CD4-positive, alpha-beta memory T cell (primary cell): ENCODE data around the gene PLXNA2. TPM values are rescaled to one million over a fixed set of nuclear protein-coding genes. Genes with fewer than 3 reads are reported as not detected.

Source experiments
- CTCF ChIA-PET: fragments of 350-600 bp; sonication (Branson Sonifier 250); formaldehyde crosslinking; loops from one replicate; lab custom pipeline; 2021; ENCODE audit warnings: inconsistent platforms; ENCODE audit not compliant: partially characterized antibody; lab: Charles Lee
- POLR2A ChIA-PET: fragments of 350-600 bp; sonication (Branson Sonifier 250); formaldehyde crosslinking; loops from one replicate; lab custom pipeline; 2021; ENCODE audit not compliant: partially characterized antibody; lab: Charles Lee
- DNase-seq, 5 donors: peaks; one replicate each; pipeline versions ENCODE4 v3.0.0 to v3.0.0-alpha.2; 2020 to 2022; ENCODE audit warnings: mixed read lengths in 1 of 5
- H3K27ac ChIP-seq: one replicate; pipeline ENCODE4 v1.7.0; 2013; ENCODE audit warnings: low read depth, low read length
- H3K27me3 ChIP-seq: 2 replicates; pipeline ENCODE4 v1.7.0; 2013; ENCODE audit warnings: mild to moderate bottlenecking, low read length, moderate library complexity; ENCODE audit not compliant: insufficient read depth
- H3K36me3 ChIP-seq: 2 replicates; pipeline ENCODE4 v1.7.0; 2013; ENCODE audit warnings: mild to moderate bottlenecking, low read length, moderate library complexity; ENCODE audit not compliant: insufficient read depth
- H3K4me1 ChIP-seq: 2 replicates; pipeline ENCODE4 v1.7.0; 2013; ENCODE audit warnings: mild to moderate bottlenecking, low read length, moderate library complexity; ENCODE audit not compliant: insufficient read depth
- H3K4me3 ChIP-seq, 2 donors: one replicate each; pipeline ENCODE4 v1.7.0; 2013; ENCODE audit warnings: low read length in 2 of 2, mild to moderate bottlenecking in 1 of 2
- H3K9me3 ChIP-seq, 2 donors: one replicate each; pipeline ENCODE4 v1.7.0; 2013; ENCODE audit warnings: low read length in 2 of 2, control low read depth in 1 of 2; ENCODE audit not compliant: control insufficient read depth in 1 of 2
- H3K27ac Mint-ChIP-seq, 7 donors: one replicate each; pipeline ENCODE4 v1.8.0; 2020 to 2021; ENCODE audit warnings: mixed read lengths in 7 of 7, mild to moderate bottlenecking in 6 of 7, inconsistent platforms in 3 of 7, moderate library complexity in 3 of 7
- H3K27me3 Mint-ChIP-seq, 2 donors: one replicate each; pipeline ENCODE4 v1.8.0; 2020 to 2021; ENCODE audit warnings: mixed read lengths in 2 of 2
- H3K36me3 Mint-ChIP-seq, 2 donors: one replicate each; pipeline ENCODE4 v1.8.0; 2020 to 2021; ENCODE audit warnings: mixed read lengths in 2 of 2, inconsistent platforms in 1 of 2, mild to moderate bottlenecking in 1 of 2
- H3K4me1 Mint-ChIP-seq, 4 donors: one replicate each; pipeline ENCODE4 v1.8.0; 2020 to 2021; ENCODE audit warnings: mixed read lengths in 4 of 4, mild to moderate bottlenecking in 1 of 4
- H3K4me3 Mint-ChIP-seq, 8 donors: one replicate each; pipeline ENCODE4 v1.8.0; 2020 to 2021; ENCODE audit warnings: mixed read lengths in 8 of 8, mild to moderate bottlenecking in 7 of 8, moderate library complexity in 6 of 8, inconsistent platforms in 3 of 8
- H3K9me3 Mint-ChIP-seq, 8 donors: one replicate each; pipeline ENCODE4 v1.8.0; 2020 to 2021; ENCODE audit warnings: mixed read lengths in 8 of 8, mild to moderate bottlenecking in 5 of 8, inconsistent platforms in 3 of 8, moderate library complexity in 1 of 8
- intact Hi-C: fragments of 100-400 bp; cut with micrococcal nuclease; formaldehyde crosslinking; loops from one replicate; pipeline ENCODE4 v1.15.1; 2023
- polyA plus RNA-seq, 2 donors: library from polyadenylated mRNA; unstranded; fragments of 300-500 nt; fragmentation: Illumina TruSeq; gene quantifications; one replicate each; pipeline ENCODE4 v1.2.3, GENCODE V29; 2021
- total RNA-seq, 2 experiments: library from RNA; stranded (reverse); gene quantifications; one replicate each; pipeline ENCODE4 v1.2.3, GENCODE V29; 2021

Gene PLXNA2
- total and polyA plus RNA-seq, 4 experiments from 2014 or later = 0.10 to 4.0 (median 1.8) TPM

- Mint-ChIP-seq H3K9me3 (peaks cover 0 to 3% (median 0%) of the 10 kb centered on the region in 8 donors), H3K4me1 (no peaks in the 10 kb centered on the region), H3K27me3 (peaks cover 15 to 22% of the 10 kb centered on the region in 2 donors), H3K4me3 (no peak overlapping the region), H3K27ac (no peak overlapping the region), H3K36me3 (no peaks in the 10 kb centered on the region)
- intact Hi-C loops = no loop called here
- no peak for DNase-seq
- Histone ChIP-seq H3K36me3 (no peaks in the 10 kb centered on the region), H3K27me3 (no peaks in the 10 kb centered on the region), H3K9me3 (no peaks in the 10 kb centered on the region), H3K27ac (no peak overlapping the region), H3K4me3 (no peak overlapping the region), H3K4me1 (no peaks in the 10 kb centered on the region)
- ChIA-PET POLR2A (no interaction called here), CTCF (no interaction called here)
Observed at GRCh38 chr1:207990455-207990854, 253.7 kb downstream of the PLXNA2 start.

DNA sequence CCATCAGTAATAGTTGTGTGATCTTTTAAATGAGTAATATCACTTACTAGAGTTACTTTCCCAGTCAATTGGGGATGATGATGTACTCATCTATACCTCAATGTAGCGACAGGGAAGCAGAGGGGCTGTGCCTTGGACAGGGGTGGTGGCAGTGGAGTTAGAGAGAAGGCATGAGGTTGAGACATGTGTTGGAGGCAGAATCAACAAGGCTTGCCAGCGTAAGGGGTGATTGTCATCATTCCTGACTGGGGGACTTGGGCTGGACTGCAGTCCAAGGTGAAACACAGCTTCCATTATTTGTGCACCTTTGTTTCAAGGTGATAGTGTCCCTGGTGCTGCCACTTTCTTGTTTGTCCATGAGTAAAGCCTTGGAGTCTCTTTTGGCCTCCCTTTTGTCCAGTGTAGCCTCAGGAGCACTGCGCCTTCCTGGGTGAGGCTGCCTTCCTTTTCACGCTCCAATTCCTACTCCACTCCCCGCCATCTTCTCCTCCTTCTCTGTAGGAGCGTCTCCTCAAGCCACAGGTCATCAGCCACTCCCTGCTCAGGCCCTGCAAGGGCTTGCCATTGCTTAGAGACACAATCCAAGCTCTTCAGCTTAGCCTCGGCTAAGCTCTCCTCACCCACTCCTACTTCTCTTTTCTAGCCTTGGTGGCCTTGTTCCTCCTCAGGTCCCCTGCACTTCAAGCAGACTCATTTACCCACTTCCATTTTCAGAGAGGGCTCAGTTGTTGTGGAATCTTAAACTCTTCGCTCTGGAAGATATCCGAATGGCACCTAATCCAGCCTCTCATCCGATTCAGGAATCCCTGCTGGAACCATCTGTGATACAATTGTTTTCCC is 255.6 kb downstream of the PLXNA2 start:
- ChIA-PET POLR2A (no interaction called here), CTCF (interaction anchor here (0.6 to 0.9 kb wide), 2 partner anchors 9 kb away, joined by 3 read pairs; no protein-coding TSS in a partner anchor)
- Mint-ChIP-seq H3K9me3 (peaks cover 0 to 3% (median 0%) of the 10 kb centered on the region in 8 donors), H3K27me3 (peaks cover 12 to 20% of the 10 kb centered on the region in 2 donors), H3K36me3 (no peaks in the 10 kb centered on the region), H3K27ac (no peak overlapping the region), H3K4me1 (no peaks in the 10 kb centered on the region), H3K4me3 (no peak overlapping the region)
- Histone ChIP-seq H3K27me3 (no peaks in the 10 kb centered on the region), H3K4me1 (no peaks in the 10 kb centered on the region), H3K9me3 (no peaks in the 10 kb centered on the region), H3K27ac (no peak overlapping the region), H3K4me3 (no peak overlapping the region), H3K36me3 (no peaks in the 10 kb centered on the region)
- no peak for DNase-seq
- intact Hi-C loops = no loop called here

GRCh38 chr1:207987164-207987563 is 257.0 kb downstream of the PLXNA2 start:
- H3K4me3 ChIP-seq = no peak overlapping the region
- H3K36me3 ChIP-seq = no peaks in the 10 kb centered on the region
- no peak overlapping the region for H3K27ac ChIP-seq
- POLR2A ChIA-PET = no interaction called here
- Mint-ChIP-seq H3K36me3 (no peaks in the 10 kb centered on the region), H3K4me1 (no peaks in the 10 kb centered on the region), H3K4me3 (no peak overlapping the region), H3K27me3 (peaks cover 19 to 21% of the 10 kb centered on the region in 2 donors), H3K27ac (no peak overlapping the region), H3K9me3 (peaks cover 0 to 3% (median 0%) of the 10 kb centered on the region in 8 donors)
- no peaks in the 10 kb centered on the region for H3K27me3 ChIP-seq
- CTCF ChIA-PET = no interaction called here
- no peak for DNase-seq
- H3K4me1 ChIP-seq = no peaks in the 10 kb centered on the region
- intact Hi-C loops = no loop called here
- no peaks in the 10 kb centered on the region for H3K9me3 ChIP-seq

DNA sequence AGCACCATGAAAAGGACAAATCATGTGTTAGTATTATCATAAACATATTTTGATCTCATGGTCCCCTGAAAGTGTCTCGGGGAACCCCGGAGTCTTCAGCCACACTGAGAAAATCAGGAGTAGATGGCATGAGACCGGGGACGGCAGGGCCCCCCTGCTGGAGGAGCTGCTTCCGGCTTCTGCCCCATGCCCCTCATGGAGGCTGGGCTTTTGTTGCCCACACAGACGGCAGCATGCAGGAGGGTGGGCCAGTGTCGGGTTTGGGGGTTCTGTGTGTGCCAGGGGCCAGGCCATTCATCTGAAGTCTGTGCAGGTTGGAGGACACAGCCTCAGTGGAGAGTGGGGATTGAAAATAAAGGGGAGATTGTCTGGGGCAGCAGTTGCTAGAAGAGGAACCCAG is 258.2 kb downstream of the PLXNA2 start:
- DNase-seq = no peak
- intact Hi-C loops = no loop called here
- H3K4me1 ChIP-seq = no peaks in the 10 kb centered on the region
- H3K27me3 Mint-ChIP-seq = peaks cover 24 to 26% of the 10 kb centered on the region in 2 donors
- no peaks in the 10 kb centered on the region for H3K36me3 ChIP-seq
- H3K27ac Mint-ChIP-seq = no peak overlapping the region
- no peak overlapping the region for H3K4me3 Mint-ChIP-seq
- H3K4me3 ChIP-seq = no peak overlapping the region
- CTCF ChIA-PET = interaction anchor here (2.3 kb wide), 1 partner anchor 12 kb away, joined by 10 read pairs; no protein-coding TSS in a partner anchor
- no peaks in the 10 kb centered on the region for H3K9me3 ChIP-seq
- H3K27me3 ChIP-seq = no peaks in the 10 kb centered on the region
- POLR2A ChIA-PET = no interaction called here
- H3K9me3 Mint-ChIP-seq = peaks cover 0 to 3% (median 0%) of the 10 kb centered on the region in 8 donors
- H3K36me3 Mint-ChIP-seq = no peaks in the 10 kb centered on the region
- H3K4me1 Mint-ChIP-seq = no peaks in the 10 kb centered on the region
- H3K27ac ChIP-seq = no peak overlapping the region

DNA sequence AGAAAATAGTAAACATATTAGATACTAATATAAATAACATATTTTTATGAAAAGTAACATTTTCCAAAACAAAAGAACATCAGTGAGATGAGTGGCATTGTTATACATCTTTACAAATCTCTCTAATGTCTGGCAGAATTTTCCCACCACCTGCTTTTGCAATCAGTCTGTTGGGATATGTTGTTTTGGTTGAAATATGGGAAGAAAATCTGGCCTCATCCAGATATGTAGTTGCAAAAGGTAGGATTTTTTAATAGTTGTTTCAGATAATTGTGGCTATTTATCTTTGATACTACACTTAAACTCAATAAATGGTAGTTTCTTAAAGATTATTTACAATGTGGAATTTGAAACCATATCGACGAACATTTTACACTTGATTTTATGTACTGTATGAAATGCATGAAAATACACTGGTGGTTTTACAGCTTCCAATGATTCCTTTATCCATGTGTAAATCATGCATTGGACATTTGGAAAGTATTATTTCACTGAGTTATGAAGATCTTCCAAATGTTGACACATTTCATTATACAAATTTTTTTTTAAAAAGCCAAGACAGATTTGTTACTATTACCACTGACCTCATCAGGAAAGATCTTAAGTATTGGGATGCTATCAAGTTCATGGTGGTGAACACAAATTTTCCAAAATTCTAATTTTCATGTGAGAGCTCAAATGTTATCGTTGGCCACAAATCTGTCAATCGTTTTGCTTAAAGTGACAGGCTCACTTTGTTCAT is 259.2 kb downstream of the PLXNA2 start:
- Histone ChIP-seq H3K4me3 (no peak overlapping the region), H3K4me1 (no peaks in the 10 kb centered on the region), H3K27ac (no peak overlapping the region), H3K9me3 (no peaks in the 10 kb centered on the region), H3K36me3 (no peaks in the 10 kb centered on the region), H3K27me3 (no peaks in the 10 kb centered on the region)
- Mint-ChIP-seq H3K27me3 (peaks cover 25 to 27% of the 10 kb centered on the region in 2 donors), H3K4me3 (no peak overlapping the region), H3K4me1 (no peaks in the 10 kb centered on the region), H3K27ac (no peak overlapping the region), H3K36me3 (no peaks in the 10 kb centered on the region), H3K9me3 (no peaks in the 10 kb centered on the region)
- no peak for DNase-seq
- ChIA-PET CTCF (interaction anchor here (2.3 kb wide), 1 partner anchor 13 kb away, joined by 10 read pairs; no protein-coding TSS in a partner anchor), POLR2A (no interaction called here)
- intact Hi-C loops = no loop called here

DNA sequence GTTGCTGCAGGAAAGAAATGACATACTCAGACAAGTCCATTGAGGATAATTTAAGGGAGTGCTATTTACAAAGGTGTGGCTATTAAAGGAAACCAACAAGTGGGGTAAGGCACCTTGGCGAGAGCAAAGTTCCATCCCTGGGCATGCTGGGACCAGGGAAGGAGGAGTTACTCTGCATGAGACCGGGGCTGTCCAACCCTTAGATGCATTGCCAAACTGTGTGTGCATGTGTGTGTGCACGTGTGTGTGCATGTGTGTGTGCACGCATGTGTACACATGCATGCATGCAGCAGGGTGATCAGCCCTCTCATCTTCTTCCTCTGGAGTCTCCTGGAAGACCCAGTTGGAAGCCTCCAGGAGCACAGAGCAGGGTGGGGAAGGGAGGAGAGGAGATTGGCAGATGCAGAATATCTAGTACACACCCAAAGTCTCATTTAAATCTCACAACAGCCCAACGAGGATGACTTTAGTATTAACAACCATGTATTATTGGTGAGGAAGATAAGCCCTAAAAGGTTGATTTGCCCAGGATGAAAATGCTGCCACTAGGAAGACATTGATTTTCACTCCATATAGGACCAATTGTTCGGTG is 261.0 kb downstream of the PLXNA2 start:
- H3K27me3 Mint-ChIP-seq = peaks cover 24 to 25% of the 10 kb centered on the region in 2 donors
- CTCF ChIA-PET = no interaction called here
- H3K36me3 Mint-ChIP-seq = no peaks in the 10 kb centered on the region

GRCh38 chr1:207981976-207982375 is 262.2 kb downstream of the PLXNA2 start:
- H3K4me3 Mint-ChIP-seq = no peak overlapping the region
- H3K27ac Mint-ChIP-seq = no peak overlapping the region
- H3K4me1 ChIP-seq = no peaks in the 10 kb centered on the region
- H3K27me3 ChIP-seq = no peaks in the 10 kb centered on the region
- H3K27ac ChIP-seq = no peak overlapping the region
- no peaks in the 10 kb centered on the region for H3K36me3 ChIP-seq
- CTCF ChIA-PET = no interaction called here
- peaks cover 20 to 22% of the 10 kb centered on the region in 2 donors for H3K27me3 Mint-ChIP-seq
- H3K36me3 Mint-ChIP-seq = no peaks in the 10 kb centered on the region
- no peak overlapping the region for H3K4me3 ChIP-seq
- POLR2A ChIA-PET = no interaction called here
- H3K9me3 ChIP-seq = no peaks in the 10 kb centered on the region
- intact Hi-C loops = no loop called here
- H3K4me1 Mint-ChIP-seq = no peaks in the 10 kb centered on the region
- no peaks in the 10 kb centered on the region for H3K9me3 Mint-ChIP-seq
- no peak for DNase-seq

More for the DNA sequence above, 261.0 kb downstream of the PLXNA2 start:
- intact Hi-C loops = no loop called here
- Histone ChIP-seq H3K4me3 (no peak overlapping the region), H3K27ac (no peak overlapping the region), H3K4me1 (no peaks in the 10 kb centered on the region), H3K9me3 (no peaks in the 10 kb centered on the region), H3K27me3 (no peaks in the 10 kb centered on the region), H3K36me3 (no peaks in the 10 kb centered on the region)
- Mint-ChIP-seq H3K27ac (no peak overlapping the region), H3K9me3 (no peaks in the 10 kb centered on the region), H3K4me1 (no peaks in the 10 kb centered on the region), H3K4me3 (no peak overlapping the region)
- POLR2A ChIA-PET = no interaction called here
- DNase-seq = no peak
